Endothelial cell of umbilical vein (primary cell): ENCODE results near the gene ANXA4.

Source experiments
- EZH2 ChIP-seq: IDR thresholded peaks from 2 replicates; pipeline ENCODE4 v1.6.1; 2012; ENCODE audit warnings: borderline replicate concordance, low read depth, mild to moderate bottlenecking, moderate library complexity, low read length, inconsistent platforms; ENCODE audit not compliant: severe bottlenecking
- FOS ChIP-seq: IDR thresholded peaks from 2 replicates; pipeline ENCODE4 v1.6.1; 2011; ENCODE audit warnings: mild to moderate bottlenecking, low read length, moderate library complexity, borderline replicate concordance; ENCODE audit not compliant: insufficient read depth
- JUN ChIP-seq: IDR thresholded peaks from 2 replicates; pipeline ENCODE4 v1.6.1; 2011; ENCODE audit warnings: borderline replicate concordance, low read depth; ENCODE audit not compliant: insufficient read length, insufficient read depth
- MYC ChIP-seq: IDR thresholded peaks from one replicate; pipeline ENCODE4 v1.6.1; 2011; ENCODE audit warnings: mild to moderate bottlenecking, low read depth, low read length
- POLR2A ChIP-seq: IDR thresholded peaks from 2 replicates; pipeline ENCODE4 v1.6.1; 2012; ENCODE audit warnings: low read depth, mild to moderate bottlenecking, control low read depth, low read length
- TF ChIP-seq, protein P1 (sequence below), 2 donors: IDR thresholded peaks; 1 replicate in 1 of 2; 2 replicates in 1 of 2; pipeline ENCODE4 v1.5.1; 2011; ENCODE audit warnings: low read length in 2 of 2, mild to moderate bottlenecking in 2 of 2, moderate library complexity in 2 of 2, control low read depth in 1 of 2, inconsistent platforms in 1 of 2, low read depth in 1 of 2; ENCODE audit not compliant: insufficient read depth in 1 of 2; ENCODE audit errors: extremely low read depth in 1 of 2
- TF ChIP-seq, protein P2 (sequence below): IDR thresholded peaks from 2 replicates; pipeline ENCODE4 v1.6.1; 2011; ENCODE audit not compliant: insufficient read depth, insufficient read length

GRCh38 chr2:69762025-69762424 is 20.1 kb downstream of the ANXA4 start:
- TF ChIP-seq, protein P1, sequence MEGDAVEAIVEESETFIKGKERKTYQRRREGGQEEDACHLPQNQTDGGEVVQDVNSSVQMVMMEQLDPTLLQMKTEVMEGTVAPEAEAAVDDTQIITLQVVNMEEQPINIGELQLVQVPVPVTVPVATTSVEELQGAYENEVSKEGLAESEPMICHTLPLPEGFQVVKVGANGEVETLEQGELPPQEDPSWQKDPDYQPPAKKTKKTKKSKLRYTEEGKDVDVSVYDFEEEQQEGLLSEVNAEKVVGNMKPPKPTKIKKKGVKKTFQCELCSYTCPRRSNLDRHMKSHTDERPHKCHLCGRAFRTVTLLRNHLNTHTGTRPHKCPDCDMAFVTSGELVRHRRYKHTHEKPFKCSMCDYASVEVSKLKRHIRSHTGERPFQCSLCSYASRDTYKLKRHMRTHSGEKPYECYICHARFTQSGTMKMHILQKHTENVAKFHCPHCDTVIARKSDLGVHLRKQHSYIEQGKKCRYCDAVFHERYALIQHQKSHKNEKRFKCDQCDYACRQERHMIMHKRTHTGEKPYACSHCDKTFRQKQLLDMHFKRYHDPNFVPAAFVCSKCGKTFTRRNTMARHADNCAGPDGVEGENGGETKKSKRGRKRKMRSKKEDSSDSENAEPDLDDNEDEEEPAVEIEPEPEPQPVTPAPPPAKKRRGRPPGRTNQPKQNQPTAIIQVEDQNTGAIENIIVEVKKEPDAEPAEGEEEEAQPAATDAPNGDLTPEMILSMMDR (IDR thresholded peaks at IDR 0.05; ENCODE audit: extremely low read depth in 1 of 2, insufficient read depth in 1 of 2, low read depth in 1 of 2, low read length in 2 of 2) = no peak
- TF ChIP-seq POLR2A (no peak), JUN (no peak), EZH2 (no peak), MYC (no peak), FOS (no peak)
- TF ChIP-seq, protein P2, sequence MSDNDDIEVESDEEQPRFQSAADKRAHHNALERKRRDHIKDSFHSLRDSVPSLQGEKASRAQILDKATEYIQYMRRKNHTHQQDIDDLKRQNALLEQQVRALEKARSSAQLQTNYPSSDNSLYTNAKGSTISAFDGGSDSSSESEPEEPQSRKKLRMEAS = no peak
